SK-N-SH (cell line): ENCODE measurements around the gene TSPAN16.

ENCODE experiments used
- CTCF ChIP-seq: fragments of 200-600 bp; sonication (generic); IDR thresholded peaks from 2 replicates; pipeline ENCODE4 v1.6.1; 2017; ENCODE audit warnings: antibody characterized with exemption, mild to moderate bottlenecking, moderate library complexity
- GABPA ChIP-seq: IDR thresholded peaks from 2 replicates; pipeline ENCODE4 v1.4.0; 2012; ENCODE audit warnings: low read depth, mild to moderate bottlenecking
- RFX5 ChIP-seq: IDR thresholded peaks from 2 replicates; pipeline ENCODE4 v1.6.1; 2012; ENCODE audit warnings: mild to moderate bottlenecking, improper control_type of control experiment, low read length
- RXRA ChIP-seq: IDR thresholded peaks from 2 replicates; pipeline ENCODE4 v1.4.0; 2012; ENCODE audit warnings: low read depth, mild to moderate bottlenecking, borderline replicate concordance

- TF ChIP-seq CTCF (no peak), GABPA (no peak), RFX5 (no peak), RXRA (no peak)
Observed at GRCh38 chr19:11261431-11261970, 34.5 kb upstream of the TSPAN16 start.
